Body of pancreas (tissue), 4 donors: Measurements from ENCODE around the gene HSF5. TPM values are rescaled to one million over a fixed set of nuclear protein-coding genes. Genes with fewer than 3 reads are reported as not detected.

ENCODE experiments used
- ATAC-seq: fragments of 150-250 bp; one replicate; pipeline ENCODE4 v1.9.1; 2016
- DNase-seq, 4 donors: peaks; one replicate each; pipeline ENCODE4 v3.0.0-alpha.2; 2019
- H3K27ac ChIP-seq, 4 donors: fragments of 200-600 bp; sonication (generic); 1 replicate in 3 of 4; 2 replicates in 1 of 4; pipeline versions ENCODE4 v1.5.1 to v1.6.1; 2016 to 2019; ENCODE audit warnings: mild to moderate bottlenecking in 1 of 4, mixed read lengths in 1 of 4, moderate library complexity in 1 of 4
- H3K27me3 ChIP-seq, 2 donors: fragments of 200-600 bp; sonication (generic); one replicate each; pipeline ENCODE4 v1.6.0; 2016; ENCODE audit warnings: mild to moderate bottlenecking in 1 of 2
- H3K36me3 ChIP-seq, 2 donors: fragments of 200-600 bp; sonication (generic); replicated peaks in 1 of 2; 2 replicates each; pipeline ENCODE4 v1.5.1; 2016; ENCODE audit warnings: low read depth in 2 of 2; ENCODE audit not compliant: insufficient read depth in 1 of 2
- H3K4me1 ChIP-seq: fragments of 200-600 bp; sonication (generic); one replicate; pipeline ENCODE4 v1.6.0; 2016
- H3K4me3 ChIP-seq, 2 donors: fragments of 200-600 bp; sonication (generic); 1 replicate in 1 of 2; 2 replicates in 1 of 2; pipeline ENCODE4 v1.5.1; 2016 to 2019
- H3K9me3 ChIP-seq, 3 donors: fragments of 200-600 bp; sonication (generic); 1 replicate in 2 of 3; 2 replicates in 1 of 3; pipeline ENCODE4 v1.5.1; 2016
- POLR2A ChIP-seq, 3 donors: fragments of 450-650 bp; IDR thresholded peaks; one replicate each; pipeline ENCODE4 v1.6.1; 2016; ENCODE audit warnings: antibody characterized with exemption in 3 of 3, mild to moderate bottlenecking in 2 of 3
- WGBS, 2 donors: methylation state at CpG; one replicate each; pipeline ENCODE4 v1.1.5; 2017; 5-methylcytosine and 5-hydroxymethylcytosine counted together
- intact Hi-C: fragments of 100-400 bp; cut with DNase I; formaldehyde crosslinking; loops from one replicate; pipeline ENCODE4 v1.15.1; 2023
- total RNA-seq, 2 donors: library from RNA; depleted of rRNA; stranded (reverse); fragments of >200 nt; gene quantifications; one replicate each; pipeline ENCODE4 v1.1.0, GENCODE V29; 2016
- TF ChIP-seq, protein P1 (sequence below), 7 experiments: fragments of 450-650 bp in 4 of 7; fragments of 200-600 bp in 3 of 7; sonication (generic) in 3 of 7; IDR thresholded peaks; one replicate each; pipeline ENCODE4 v1.5.1; 2016 to 2019; ENCODE audit warnings: antibody characterized with exemption in 7 of 7

HSF5 gene
- total RNA-seq, 2 donors from 2014 or later, result not detected

DNA sequence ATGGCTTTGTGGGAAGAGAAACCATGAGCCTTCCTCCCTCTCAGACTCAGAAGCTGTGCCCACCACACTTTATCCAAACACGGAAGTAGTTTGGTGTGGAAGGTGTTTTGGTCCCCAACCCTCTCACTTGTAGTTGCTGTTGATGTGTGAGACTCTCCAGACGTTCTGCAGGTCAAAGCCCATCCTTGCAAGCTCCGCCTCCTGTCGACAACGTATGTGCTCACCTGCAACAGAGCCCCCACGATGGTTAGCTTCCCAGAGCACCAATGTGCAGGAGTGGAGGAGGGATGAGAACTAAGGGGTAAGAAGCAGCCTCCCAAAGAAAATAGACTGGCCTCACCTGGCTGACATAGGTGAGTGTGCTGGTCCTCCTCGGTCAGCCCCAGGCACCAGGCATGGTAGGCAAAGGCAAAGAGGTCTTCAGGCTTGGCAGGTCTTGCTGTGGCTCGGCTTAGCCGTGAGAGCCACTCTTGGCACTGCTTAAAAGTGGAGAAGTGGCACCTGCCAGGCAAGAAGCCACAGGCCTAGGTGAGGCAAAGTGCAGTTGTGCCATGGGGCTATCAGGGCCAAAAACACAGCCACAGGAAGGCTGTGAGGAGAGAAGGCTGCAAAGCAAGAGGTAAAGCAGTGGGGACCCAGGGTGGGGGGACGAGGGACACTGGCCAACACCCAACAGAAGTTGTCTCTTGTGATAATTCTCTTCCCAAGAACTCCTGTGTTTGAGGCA lies 20.3 kb upstream of the HSF5 start:
- no peaks in the 10 kb centered on the region for H3K9me3 ChIP-seq
- H3K27me3 ChIP-seq, result no peaks in the 10 kb centered on the region
- no peak overlapping the region for H3K4me3 ChIP-seq
- no peak for TF ChIP-seq POLR2A (IDR thresholded peaks at IDR 0.05)
- TF ChIP-seq, protein P1, sequence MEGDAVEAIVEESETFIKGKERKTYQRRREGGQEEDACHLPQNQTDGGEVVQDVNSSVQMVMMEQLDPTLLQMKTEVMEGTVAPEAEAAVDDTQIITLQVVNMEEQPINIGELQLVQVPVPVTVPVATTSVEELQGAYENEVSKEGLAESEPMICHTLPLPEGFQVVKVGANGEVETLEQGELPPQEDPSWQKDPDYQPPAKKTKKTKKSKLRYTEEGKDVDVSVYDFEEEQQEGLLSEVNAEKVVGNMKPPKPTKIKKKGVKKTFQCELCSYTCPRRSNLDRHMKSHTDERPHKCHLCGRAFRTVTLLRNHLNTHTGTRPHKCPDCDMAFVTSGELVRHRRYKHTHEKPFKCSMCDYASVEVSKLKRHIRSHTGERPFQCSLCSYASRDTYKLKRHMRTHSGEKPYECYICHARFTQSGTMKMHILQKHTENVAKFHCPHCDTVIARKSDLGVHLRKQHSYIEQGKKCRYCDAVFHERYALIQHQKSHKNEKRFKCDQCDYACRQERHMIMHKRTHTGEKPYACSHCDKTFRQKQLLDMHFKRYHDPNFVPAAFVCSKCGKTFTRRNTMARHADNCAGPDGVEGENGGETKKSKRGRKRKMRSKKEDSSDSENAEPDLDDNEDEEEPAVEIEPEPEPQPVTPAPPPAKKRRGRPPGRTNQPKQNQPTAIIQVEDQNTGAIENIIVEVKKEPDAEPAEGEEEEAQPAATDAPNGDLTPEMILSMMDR (IDR thresholded peaks at IDR 0.05), result no peak
- 77 to 82% methylated on average over 8 to 10 of the region's 10 CpGs for WGBS, 2 donors
- H3K27ac ChIP-seq, result no peak overlapping the region
- peaks cover 0 to 47% of the 10 kb centered on the region in 2 donors for H3K36me3 ChIP-seq
- no peak for ATAC-seq
- intact Hi-C loops, result no loop called here
- H3K4me1 ChIP-seq, result peaks cover 7% of the 10 kb centered on the region
- DNase-seq, result peak in 1 of 4 donors; percentile 7

DNA sequence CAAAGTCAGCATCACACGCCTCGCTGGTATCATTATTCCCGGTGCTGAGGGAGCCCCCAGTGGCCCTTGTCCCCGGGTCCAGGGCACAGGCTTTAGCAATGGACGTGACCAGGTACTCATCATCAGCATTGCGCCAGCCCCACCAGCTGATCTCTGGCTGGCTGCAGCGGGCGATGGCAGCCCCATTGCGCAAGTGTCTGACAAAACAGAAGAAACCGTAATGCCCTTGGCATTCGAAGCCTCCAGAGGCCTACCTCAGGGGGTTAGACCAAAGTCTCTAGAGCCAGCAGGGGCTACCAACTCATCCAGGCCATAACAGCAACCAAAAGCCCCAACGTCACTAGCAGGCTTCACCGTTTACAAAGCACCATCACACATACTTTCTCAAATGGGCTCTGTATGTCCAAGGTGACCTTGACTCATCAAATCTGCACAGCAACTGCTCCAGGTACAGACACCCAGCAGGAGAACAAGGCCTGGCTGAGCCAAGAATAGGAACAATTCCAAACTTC lies 19.0 kb upstream of the HSF5 start:
- H3K4me1 ChIP-seq, result no peaks in the 10 kb centered on the region
- H3K9me3 ChIP-seq, result no peaks in the 10 kb centered on the region
- DNase-seq, result peak in 1 of 4 donors; percentile 9
- intact Hi-C loops, result no loop called here
- H3K4me3 ChIP-seq, result no peak overlapping the region
- 83 to 84% methylated on average over 13 of the region's 13 CpGs for WGBS, 2 donors
- H3K36me3 ChIP-seq, result peaks cover 0 to 55% of the 10 kb centered on the region in 2 donors
- ATAC-seq, result no peak
- H3K27me3 ChIP-seq, result no peaks in the 10 kb centered on the region
- no peak overlapping the region for H3K27ac ChIP-seq
- TF ChIP-seq, protein P1 (IDR thresholded peaks at IDR 0.05), result no peak
- TF ChIP-seq POLR2A (IDR thresholded peaks at IDR 0.05), result no peak

DNA sequence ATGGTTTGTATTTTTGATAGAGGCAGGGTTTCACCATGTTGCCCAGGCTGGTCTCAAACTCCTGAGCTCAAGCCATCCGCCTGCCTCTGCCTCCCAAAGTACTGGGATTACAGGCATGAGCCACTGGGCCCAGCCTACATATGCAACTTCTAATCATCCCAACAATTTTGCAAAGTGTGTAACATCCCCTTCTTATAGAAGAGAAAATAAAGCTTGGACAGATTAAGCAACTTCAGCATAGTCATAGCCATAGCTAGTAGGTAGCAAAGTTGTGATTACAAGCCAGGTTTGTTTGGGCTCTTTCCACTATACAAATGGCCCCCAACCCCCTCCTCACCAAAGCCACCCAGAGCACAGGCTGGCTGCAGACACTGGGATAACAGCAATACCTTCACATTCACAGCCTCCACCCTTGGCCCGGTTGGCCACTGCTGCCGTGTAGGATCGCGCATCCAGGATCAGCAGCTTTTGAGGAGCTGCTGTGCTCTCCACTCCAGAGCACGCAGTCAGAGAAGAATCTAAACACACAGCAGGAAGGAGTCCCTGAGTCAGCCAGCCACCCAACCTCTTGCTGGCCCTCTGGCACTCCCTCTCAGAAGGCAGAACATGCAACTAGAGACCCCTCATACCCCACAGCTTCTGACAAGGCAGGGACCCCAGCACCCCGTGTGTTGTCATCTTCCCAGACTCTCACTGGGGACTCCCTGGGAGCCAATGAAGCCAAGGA lies 18.3 kb upstream of the HSF5 start:
- no peaks in the 10 kb centered on the region for H3K9me3 ChIP-seq
- H3K27me3 ChIP-seq, result no peaks in the 10 kb centered on the region
- 80 to 88% methylated on average over 2 to 7 of the region's 7 CpGs for whole genome bisulfite sequencing, 2 donors
- ATAC-seq (no peak), DNase-seq (peak in 1 of 4 donors; percentile 4)
- no peaks in the 10 kb centered on the region for H3K4me1 ChIP-seq
- intact Hi-C loops, result no loop called here
- H3K27ac ChIP-seq, result no peak overlapping the region
- H3K4me3 ChIP-seq, result no peak overlapping the region
- no peak for TF ChIP-seq POLR2A (IDR thresholded peaks at IDR 0.05)
- TF ChIP-seq, protein P1 (IDR thresholded peaks at IDR 0.05), result no peak
- H3K36me3 ChIP-seq, result peaks cover 0 to 59% of the 10 kb centered on the region in 2 donors

DNA sequence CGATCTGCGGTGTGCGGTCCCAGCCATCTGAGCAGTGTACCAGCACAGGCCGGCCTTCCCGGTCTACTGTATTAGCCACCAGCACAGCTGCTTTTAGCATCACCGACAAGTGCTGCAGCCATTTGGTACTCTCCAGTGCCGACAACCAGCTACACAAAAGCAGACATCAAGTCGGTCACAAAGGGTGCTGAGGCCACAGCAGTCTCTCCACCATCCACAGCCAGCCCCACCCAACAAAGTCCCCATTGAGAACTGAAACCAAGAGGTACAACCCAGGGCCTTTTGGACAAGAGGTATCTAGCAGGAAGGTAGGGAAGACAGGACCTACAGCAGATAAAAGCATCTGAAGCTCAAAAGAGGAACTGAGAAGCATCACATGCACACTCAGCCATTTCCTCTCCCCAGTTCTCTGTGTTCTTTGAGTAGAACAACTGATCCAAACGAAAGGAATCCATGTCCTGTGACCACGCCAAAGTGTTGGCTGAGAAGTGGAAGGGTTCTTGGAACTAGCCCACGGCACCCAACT lies 16.7 kb upstream of the HSF5 start:
- TF ChIP-seq, protein P1 (IDR thresholded peaks at IDR 0.05), result no peak
- TF ChIP-seq POLR2A (IDR thresholded peaks at IDR 0.05), result no peak
- Histone ChIP-seq H3K9me3 (no peaks in the 10 kb centered on the region), H3K4me3 (no peak overlapping the region), H3K27me3 (no peaks in the 10 kb centered on the region), H3K27ac (no peak overlapping the region), H3K36me3 (peaks cover 0 to 54% of the 10 kb centered on the region in 2 donors), H3K4me1 (no peaks in the 10 kb centered on the region)
- DNase-seq (peak in 1 of 4 donors; percentile 2), ATAC-seq (no peak)
- WGBS, 2 donors, result 85 to 87% methylated on average over 9 to 11 of the region's 11 CpGs
- intact Hi-C loops, result no loop called here
